Measurements from ENCODE around the gene ZMYM4.

The ZMYM4 gene

GRCh38 chr1:35443768-35444518 is 175.4 kb downstream of the ZMYM4 start:
- H4K8ac ChIP-seq (ENCODE audit: low read depth, low read length): no peak overlapping the region
- H3K79me2 ChIP-seq (ENCODE audit: control insufficient read depth, insufficient read depth, low read length): no peaks in the 10 kb centered on the region
- no peak overlapping the region for H3K18ac ChIP-seq (ENCODE audit: low read length)
- H3K4me1 ChIP-seq (ENCODE audit: control insufficient read depth, low read depth, low read length): no peaks in the 10 kb centered on the region
- no peak overlapping the region for H3K23ac ChIP-seq (ENCODE audit: low read length)
- no peaks in the 10 kb centered on the region for H3K79me1 ChIP-seq (ENCODE audit: low read length)
- WGBS (ENCODE audit: extremely low coverage, insufficient coverage, low lambda C conversion rate): no CpG with 5 or more reads among the region's 5 CpGs
- peaks cover 6% of the 10 kb centered on the region for H3K36me3 ChIP-seq (ENCODE audit: control insufficient read depth, insufficient read depth, low read length)
- H3K4ac ChIP-seq (ENCODE audit: low read depth, low read length): no peak overlapping the region
- H3K56ac ChIP-seq (ENCODE audit: low read length): no peak overlapping the region
- no peak overlapping the region for H2BK15ac ChIP-seq (replicated peaks; ENCODE audit: low read depth)
- H3K4me3 ChIP-seq (ENCODE audit: low read length): no peak overlapping the region
- H4K5ac ChIP-seq (ENCODE audit: low read length): no peak overlapping the region
- peak; percentile 80 for DNase-seq
- H2AK5ac ChIP-seq (ENCODE audit: low read length): no peak overlapping the region
- H3K9ac ChIP-seq (ENCODE audit: low read length): no peak overlapping the region
- no peak overlapping the region for H2BK120ac ChIP-seq (ENCODE audit: low read depth, low read length)
- no peak overlapping the region for H3K27ac ChIP-seq (ENCODE audit: low read depth, low read length)
- no peaks in the 10 kb centered on the region for H3K27me3 ChIP-seq (ENCODE audit: insufficient read depth, low read length, poor library complexity)
- no peak overlapping the region for H3K4me2 ChIP-seq (ENCODE audit: low read length)
- no peak overlapping the region for H2BK5ac ChIP-seq (ENCODE audit: low read length)

- Histone ChIP-seq H4K5ac (ENCODE audit: low read length) (no peak overlapping the region), H2BK5ac (ENCODE audit: low read length) (no peak overlapping the region), H3K79me2 (ENCODE audit: control insufficient read depth, insufficient read depth, low read length) (no peaks in the 10 kb centered on the region), H3K4me3 (ENCODE audit: low read length) (no peak overlapping the region), H3K9ac (ENCODE audit: low read length) (no peak overlapping the region), H3K36me3 (ENCODE audit: control insufficient read depth, insufficient read depth, low read length) (peaks cover 6% of the 10 kb centered on the region), H3K4ac (ENCODE audit: low read depth, low read length) (no peak overlapping the region), H3K27me3 (ENCODE audit: insufficient read depth, low read length, poor library complexity) (no peaks in the 10 kb centered on the region), H3K79me1 (ENCODE audit: low read length) (no peaks in the 10 kb centered on the region), H2BK15ac (replicated peaks; ENCODE audit: low read depth) (no peak overlapping the region), H3K23ac (ENCODE audit: low read length) (no peak overlapping the region), H3K4me1 (ENCODE audit: control insufficient read depth, low read depth, low read length) (no peaks in the 10 kb centered on the region), H3K56ac (ENCODE audit: low read length) (no peak overlapping the region), H4K8ac (ENCODE audit: low read depth, low read length) (no peak overlapping the region), H2BK120ac (ENCODE audit: low read depth, low read length) (no peak overlapping the region), H3K27ac (ENCODE audit: low read depth, low read length) (no peak overlapping the region), H3K18ac (ENCODE audit: low read length) (no peak overlapping the region), H3K4me2 (ENCODE audit: low read length) (no peak overlapping the region), H2AK5ac (ENCODE audit: low read length) (no peak overlapping the region)
- no peak for DNase-seq
These were observed 175.9 kb downstream of the ZMYM4 start for GRCh38 chr1:35444519-35444774.

- no peak overlapping the region for H4K8ac ChIP-seq (ENCODE audit: low read depth, low read length)
- no peak overlapping the region for H2BK15ac ChIP-seq (replicated peaks; ENCODE audit: low read depth)
- no peak overlapping the region for H3K56ac ChIP-seq (ENCODE audit: low read length)
- no peaks in the 10 kb centered on the region for H3K79me2 ChIP-seq (ENCODE audit: control insufficient read depth, insufficient read depth, low read length)
- H4K5ac ChIP-seq (ENCODE audit: low read length): no peak overlapping the region
- H3K9ac ChIP-seq (ENCODE audit: low read length): no peak overlapping the region
- no peaks in the 10 kb centered on the region for H3K79me1 ChIP-seq (ENCODE audit: low read length)
- H2BK120ac ChIP-seq (ENCODE audit: low read depth, low read length): no peak overlapping the region
- H3K27me3 ChIP-seq (ENCODE audit: insufficient read depth, low read length, poor library complexity): no peaks in the 10 kb centered on the region
- H3K4me3 ChIP-seq (ENCODE audit: low read length): no peak overlapping the region
- H3K4ac ChIP-seq (ENCODE audit: low read depth, low read length): no peak overlapping the region
- H3K23ac ChIP-seq (ENCODE audit: low read length): no peak overlapping the region
- H2BK5ac ChIP-seq (ENCODE audit: low read length): no peak overlapping the region
- H3K4me2 ChIP-seq (ENCODE audit: low read length): no peak overlapping the region
- H3K36me3 ChIP-seq (ENCODE audit: control insufficient read depth, insufficient read depth, low read length): peaks cover 6% of the 10 kb centered on the region
- no peak overlapping the region for H3K27ac ChIP-seq (ENCODE audit: low read depth, low read length)
- H3K18ac ChIP-seq (ENCODE audit: low read length): no peak overlapping the region
- no peak for DNase-seq
- no peak overlapping the region for H2AK5ac ChIP-seq (ENCODE audit: low read length)
- H3K4me1 ChIP-seq (ENCODE audit: control insufficient read depth, low read depth, low read length): no peaks in the 10 kb centered on the region
These were observed 178.8 kb downstream of the ZMYM4 start for GRCh38 chr1:35447278-35447677.

GRCh38 chr1:35448344-35448801 is 179.9 kb downstream of the ZMYM4 start:
- no peak overlapping the region for H3K4me3 ChIP-seq (ENCODE audit: low read length)
- no peak overlapping the region for H4K5ac ChIP-seq (ENCODE audit: low read length)
- H3K4me1 ChIP-seq (ENCODE audit: control insufficient read depth, low read depth, low read length): no peaks in the 10 kb centered on the region
- H3K79me2 ChIP-seq (ENCODE audit: control insufficient read depth, insufficient read depth, low read length): no peaks in the 10 kb centered on the region
- H3K27ac ChIP-seq (ENCODE audit: low read depth, low read length): no peak overlapping the region
- no peak overlapping the region for H4K8ac ChIP-seq (ENCODE audit: low read depth, low read length)
- no peaks in the 10 kb centered on the region for H3K27me3 ChIP-seq (ENCODE audit: insufficient read depth, low read length, poor library complexity)
- H3K79me1 ChIP-seq (ENCODE audit: low read length): no peaks in the 10 kb centered on the region
- H2AK5ac ChIP-seq (ENCODE audit: low read length): no peak overlapping the region
- no peak for DNase-seq
- no peak overlapping the region for H2BK15ac ChIP-seq (replicated peaks; ENCODE audit: low read depth)
- no peak overlapping the region for H2BK5ac ChIP-seq (ENCODE audit: low read length)
- H3K18ac ChIP-seq (ENCODE audit: low read length): no peak overlapping the region
- H3K56ac ChIP-seq (ENCODE audit: low read length): no peak overlapping the region
- no peak overlapping the region for H2BK120ac ChIP-seq (ENCODE audit: low read depth, low read length)
- no peak overlapping the region for H3K23ac ChIP-seq (ENCODE audit: low read length)
- H3K9ac ChIP-seq (ENCODE audit: low read length): no peak overlapping the region
- WGBS (ENCODE audit: extremely low coverage, insufficient coverage, low lambda C conversion rate): no CpG with 5 or more reads among the region's 3 CpGs
- no peak overlapping the region for H3K4ac ChIP-seq (ENCODE audit: low read depth, low read length)
- peaks cover 3% of the 10 kb centered on the region for H3K36me3 ChIP-seq (ENCODE audit: control insufficient read depth, insufficient read depth, low read length)
- no peak overlapping the region for H3K4me2 ChIP-seq (ENCODE audit: low read length)

- no CpG with 5 or more reads among the region's 7 CpGs for WGBS (ENCODE audit: extremely low coverage, insufficient coverage, low lambda C conversion rate)
- Histone ChIP-seq H3K27me3 (ENCODE audit: insufficient read depth, low read length, poor library complexity) (no peaks in the 10 kb centered on the region), H3K18ac (ENCODE audit: low read length) (no peak overlapping the region), H3K4me3 (ENCODE audit: low read length) (no peak overlapping the region), H4K5ac (ENCODE audit: low read length) (no peak overlapping the region), H3K27ac (ENCODE audit: low read depth, low read length) (no peak overlapping the region), H3K23ac (ENCODE audit: low read length) (no peak overlapping the region), H3K56ac (ENCODE audit: low read length) (no peak overlapping the region), H3K4me2 (ENCODE audit: low read length) (no peak overlapping the region), H4K8ac (ENCODE audit: low read depth, low read length) (no peak overlapping the region), H3K36me3 (ENCODE audit: control insufficient read depth, insufficient read depth, low read length) (peaks cover 5% of the 10 kb centered on the region), H3K4ac (ENCODE audit: low read depth, low read length) (no peak overlapping the region), H3K9ac (ENCODE audit: low read length) (no peak overlapping the region), H3K4me1 (ENCODE audit: control insufficient read depth, low read depth, low read length) (no peaks in the 10 kb centered on the region), H2BK15ac (replicated peaks; ENCODE audit: low read depth) (no peak overlapping the region), H2BK120ac (ENCODE audit: low read depth, low read length) (no peak overlapping the region), H3K79me2 (ENCODE audit: control insufficient read depth, insufficient read depth, low read length) (no peaks in the 10 kb centered on the region), H3K79me1 (ENCODE audit: low read length) (no peaks in the 10 kb centered on the region), H2AK5ac (ENCODE audit: low read length) (no peak overlapping the region), H2BK5ac (ENCODE audit: low read length) (no peak overlapping the region)
- no peak for DNase-seq
These were observed 181.0 kb downstream of the ZMYM4 start for GRCh38 chr1:35449334-35450008.

GRCh38 chr1:35451125-35451528 is 182.6 kb downstream of the ZMYM4 start:
- H3K36me3 ChIP-seq (ENCODE audit: control insufficient read depth, insufficient read depth, low read length): peaks cover 5% of the 10 kb centered on the region

More at GRCh38 chr1:35451125-35451528, 182.6 kb downstream of the ZMYM4 start:
- Histone ChIP-seq H3K4me1 (ENCODE audit: control insufficient read depth, low read depth, low read length) (no peaks in the 10 kb centered on the region), H3K4ac (ENCODE audit: low read depth, low read length) (no peak overlapping the region), H4K8ac (ENCODE audit: low read depth, low read length) (no peak overlapping the region), H2AK5ac (ENCODE audit: low read length) (no peak overlapping the region), H3K4me3 (ENCODE audit: low read length) (no peak overlapping the region), H3K4me2 (ENCODE audit: low read length) (no peak overlapping the region), H4K5ac (ENCODE audit: low read length) (no peak overlapping the region), H3K27ac (ENCODE audit: low read depth, low read length) (no peak overlapping the region), H2BK15ac (replicated peaks; ENCODE audit: low read depth) (no peak overlapping the region), H3K27me3 (ENCODE audit: insufficient read depth, low read length, poor library complexity) (no peaks in the 10 kb centered on the region), H2BK120ac (ENCODE audit: low read depth, low read length) (no peak overlapping the region), H3K79me2 (ENCODE audit: control insufficient read depth, insufficient read depth, low read length) (no peaks in the 10 kb centered on the region), H3K18ac (ENCODE audit: low read length) (no peak overlapping the region), H3K23ac (ENCODE audit: low read length) (no peak overlapping the region), H3K56ac (ENCODE audit: low read length) (no peak overlapping the region), H3K79me1 (ENCODE audit: low read length) (no peaks in the 10 kb centered on the region), H3K9ac (ENCODE audit: low read length) (no peak overlapping the region), H2BK5ac (ENCODE audit: low read length) (no peak overlapping the region)
- WGBS (ENCODE audit: extremely low coverage, insufficient coverage, low lambda C conversion rate): no CpG with 5 or more reads among the region's 3 CpGs
- DNase-seq: peak; percentile 76
